Gastrocnemius medialis (tissue), 4 donors: ENCODE data around the gene CASKIN2. TPM values are rescaled to one million over a fixed set of nuclear protein-coding genes. Genes with fewer than 3 reads are reported as not detected.

Experiments used
- ATAC-seq, 2 donors: fragments of 150-250 bp; one replicate each; pipeline ENCODE4 v1.9.1; 2016
- DNase-seq, 2 donors: peaks; one replicate each; pipeline ENCODE4 v3.0.0-alpha.2; 2019
- H3K27ac ChIP-seq, 4 donors: fragments of 200-600 bp; sonication (generic); 1 replicate in 1 of 4; 2 replicates in 3 of 4; pipeline ENCODE4 v1.5.1; 2016 to 2018; ENCODE audit warnings: mild to moderate bottlenecking in 2 of 4, moderate library complexity in 1 of 4
- H3K27me3 ChIP-seq, 3 donors: fragments of 200-600 bp; sonication (generic) in 2 of 3; 1 replicate in 1 of 3; 2 replicates in 2 of 3; pipeline versions ENCODE4 v1.5.1 to v1.6.0; 2016 to 2019; ENCODE audit warnings: mild to moderate bottlenecking in 1 of 3, moderate library complexity in 1 of 3
- H3K36me3 ChIP-seq, 2 donors: fragments of 200-600 bp; sonication (generic) in 1 of 2; one replicate each; pipeline ENCODE4 v1.5.1; 2017 to 2018
- H3K4me1 ChIP-seq, 2 donors: fragments of 200-600 bp; sonication (generic) in 1 of 2; one replicate each; pipeline ENCODE4 v1.5.1; 2016 to 2017; ENCODE audit warnings: mild to moderate bottlenecking in 2 of 2
- H3K4me3 ChIP-seq, 4 donors: fragments of 200-600 bp; sonication (generic) in 3 of 4; 1 replicate in 1 of 4; 2 replicates in 3 of 4; pipeline ENCODE4 v1.5.1; 2016 to 2019; ENCODE audit warnings: mild to moderate bottlenecking in 2 of 4
- H3K9me3 ChIP-seq, 3 donors: fragments of 200-600 bp; sonication (generic) in 2 of 3; 1 replicate in 1 of 3; 2 replicates in 2 of 3; pipeline ENCODE4 v1.5.1; 2016 to 2019
- CTCF ChIP-seq, 5 experiments: fragments of 450-650 bp in 3 of 5; fragments of 200-600 bp in 2 of 5; sonication (generic) in 2 of 5; IDR thresholded peaks in 4 of 5; conservative IDR thresholded peaks in 1 of 5; 1 replicate in 4 of 5; 2 replicates in 1 of 5; pipeline ENCODE4 v1.5.1; 2016 to 2019; ENCODE audit warnings: antibody characterized with exemption in 5 of 5, mild to moderate bottlenecking in 3 of 5, moderate library complexity in 3 of 5
- POLR2A ChIP-seq, 2 donors: fragments of 450-650 bp; IDR thresholded peaks; one replicate each; pipeline ENCODE4 v1.6.1; 2017; ENCODE audit warnings: antibody characterized with exemption in 2 of 2, mild to moderate bottlenecking in 2 of 2, moderate library complexity in 2 of 2
- in situ Hi-C, 4 donors: fragments of 200-750 bp; cut with MboI; loops; one replicate each; pipeline versions ENCODE4 v1.15.0 to v1.8.0; 2017; ENCODE audit warnings: low sequenced_read_pairs in 4 of 4
- intact Hi-C: fragments of 100-400 bp; cut with DNase I; formaldehyde crosslinking; loops from one replicate; pipeline ENCODE4 v1.15.1; 2023; ENCODE audit warnings: low total_unique reads
- total RNA-seq, 4 donors: library from RNA; depleted of rRNA; stranded (reverse); fragments of >200 nt; gene quantifications; one replicate each; pipeline versions ENCODE4 v1.1.0 to v1.2.3, GENCODE V29; 2016

Gene CASKIN2
- total RNA-seq, 4 donors from 2014 or later: 11.3 to 24.1 (median 16.8) TPM

GRCh38 chr17:75561927-75562603 is 46.7 kb upstream of the CASKIN2 start:
- TF ChIP-seq POLR2A (IDR thresholded peaks at IDR 0.05) (no peak), CTCF (IDR thresholded peaks at IDR 0.05 in 4 of 5, conservative IDR thresholded peaks at IDR 0.05 in 1 of 5) (no peak)
- Histone ChIP-seq H3K36me3 (no peaks in the 10 kb centered on the region), H3K4me1 (no peaks in the 10 kb centered on the region), H3K27ac (no peak overlapping the region), H3K9me3 (no peaks in the 10 kb centered on the region), H3K4me3 (no peak overlapping the region), H3K27me3 (no peaks in the 10 kb centered on the region)
- in situ Hi-C loops (no loop called here), intact Hi-C loops (no loop called here)
- ATAC-seq (no peak), DNase-seq (no peak)

- TF ChIP-seq POLR2A (IDR thresholded peaks at IDR 0.05) (no peak), CTCF (IDR thresholded peaks at IDR 0.05 in 4 of 5, conservative IDR thresholded peaks at IDR 0.05 in 1 of 5) (no peak)
- ATAC-seq: no peak
- H3K4me1 ChIP-seq: no peaks in the 10 kb centered on the region
- intact Hi-C loops: no loop called here
- no peaks in the 10 kb centered on the region for H3K9me3 ChIP-seq
- H3K27me3 ChIP-seq: no peaks in the 10 kb centered on the region
- H3K36me3 ChIP-seq: no peaks in the 10 kb centered on the region
- DNase-seq: no peak
- no peak overlapping the region for H3K27ac ChIP-seq
- no peak overlapping the region for H3K4me3 ChIP-seq
- in situ Hi-C loops: no loop called here
These were observed 44.7 kb upstream of the CASKIN2 start for GRCh38 chr17:75559958-75560533.

GRCh38 chr17:75558666-75559530 is 43.6 kb upstream of the CASKIN2 start:
- in situ Hi-C loops: no loop called here

More at GRCh38 chr17:75558666-75559530, 43.6 kb upstream of the CASKIN2 start:
- Histone ChIP-seq H3K27me3 (no peaks in the 10 kb centered on the region), H3K9me3 (no peaks in the 10 kb centered on the region), H3K36me3 (no peaks in the 10 kb centered on the region), H3K27ac (no peak overlapping the region), H3K4me1 (no peaks in the 10 kb centered on the region), H3K4me3 (no peak overlapping the region)
- DNase-seq: no peak
- ATAC-seq: no peak
- no peak for TF ChIP-seq CTCF (IDR thresholded peaks at IDR 0.05 in 4 of 5, conservative IDR thresholded peaks at IDR 0.05 in 1 of 5)
- no peak for TF ChIP-seq POLR2A (IDR thresholded peaks at IDR 0.05)
- intact Hi-C loops: no loop called here
